ENCODE data around the gene GALNT1.

Gene GALNT1

DNA sequence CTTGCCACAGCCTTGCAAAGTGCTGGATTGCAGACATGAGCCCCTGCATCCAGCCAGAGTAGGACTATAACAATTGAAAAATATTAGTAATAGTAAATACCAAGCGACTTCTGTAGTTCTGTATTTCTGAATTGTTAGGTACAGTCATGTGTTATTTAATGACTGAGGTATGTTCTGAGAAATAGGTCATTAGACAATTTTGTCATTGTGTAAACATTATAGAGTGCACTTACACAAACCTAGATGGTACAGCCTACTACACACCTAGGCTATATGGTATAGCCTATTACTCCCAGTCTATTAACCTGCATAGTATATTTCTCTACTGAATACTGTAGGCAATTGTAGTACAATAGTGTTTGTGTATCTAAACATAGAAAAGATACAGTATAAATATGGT is 92.1 kb downstream of the GALNT1 start:
- DNase-seq (ENCODE audit: low spot score) = no peak

GRCh38 chr18:35680139-35680551 is 98.6 kb downstream of the GALNT1 start:
- DNase-seq (ENCODE audit: low spot score) = no peak

GRCh38 chr18:35682281-35682867 is 100.8 kb downstream of the GALNT1 start:
- DNase-seq (ENCODE audit: low spot score) = no peak

- DNase-seq (ENCODE audit: low spot score) = no peak
Observed at GRCh38 chr18:35683021-35683420, 101.5 kb downstream of the GALNT1 start.

- no peak for DNase-seq (ENCODE audit: low spot score)
Observed at GRCh38 chr18:35688757-35689156, 107.2 kb downstream of the GALNT1 start.

DNA sequence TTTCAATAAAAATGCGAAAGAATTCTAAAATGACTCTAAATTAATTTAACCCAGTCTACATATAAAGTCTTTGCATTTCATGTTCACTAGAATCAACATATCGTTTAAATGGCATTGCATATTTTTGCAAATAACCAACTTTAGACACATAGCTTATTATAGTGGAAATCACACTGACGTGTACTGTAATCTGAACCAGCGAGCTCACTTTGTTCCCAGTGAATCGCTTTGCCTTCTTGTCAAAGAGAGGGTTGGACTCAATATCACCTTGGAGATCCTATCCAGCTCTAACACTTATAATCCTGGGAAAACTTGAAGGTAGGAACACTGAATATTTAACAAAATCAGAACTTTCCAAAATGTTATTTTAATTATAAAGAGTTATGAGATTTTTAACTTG is 108.2 kb downstream of the GALNT1 start:
- DNase-seq (ENCODE audit: low spot score) = no peak

GRCh38 chr18:35691625-35692024 is 110.1 kb downstream of the GALNT1 start:
- DNase-seq (ENCODE audit: low spot score) = no peak

DNA sequence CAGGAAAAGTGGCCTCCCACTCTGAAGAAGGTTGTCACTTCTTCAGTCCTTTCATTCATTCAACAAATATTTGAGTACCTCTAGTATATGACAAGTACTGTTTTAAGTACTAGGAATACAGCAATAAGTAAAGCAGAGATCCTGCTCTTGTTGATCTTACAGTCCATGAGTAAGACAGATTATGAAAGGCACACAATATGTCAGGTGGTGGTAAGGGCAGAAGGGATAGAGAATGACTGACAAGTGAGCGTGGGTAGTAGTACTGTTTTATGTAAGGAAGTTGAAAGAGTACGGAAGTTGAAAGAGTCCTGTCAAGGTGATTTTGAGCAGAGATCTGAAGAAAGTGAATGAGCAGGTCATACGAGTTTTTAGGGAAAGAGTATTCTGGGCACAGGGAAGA is 111.3 kb downstream of the GALNT1 start:
- DNase-seq (ENCODE audit: low spot score) = no peak

DNA sequence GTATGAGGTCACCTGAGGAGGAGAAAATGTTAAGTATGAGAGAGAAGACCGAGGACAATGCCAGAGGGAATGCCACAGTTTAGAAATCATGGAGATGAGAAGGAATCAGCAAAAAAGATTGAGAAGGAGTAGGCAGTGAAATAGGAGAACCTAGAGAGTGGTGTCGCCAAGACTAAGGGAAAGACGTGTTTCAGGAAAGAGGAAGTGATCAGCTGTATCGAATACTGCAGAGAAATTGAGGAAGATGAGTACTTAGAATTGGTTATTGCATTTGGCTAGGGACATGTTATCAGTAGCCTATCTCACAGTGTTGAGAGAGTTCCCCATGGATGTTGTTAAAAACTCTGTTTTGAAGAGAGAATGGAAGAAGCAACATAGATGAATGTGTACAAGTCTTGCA is 112.3 kb downstream of the GALNT1 start:
- no peak for DNase-seq (ENCODE audit: low spot score)

DNA sequence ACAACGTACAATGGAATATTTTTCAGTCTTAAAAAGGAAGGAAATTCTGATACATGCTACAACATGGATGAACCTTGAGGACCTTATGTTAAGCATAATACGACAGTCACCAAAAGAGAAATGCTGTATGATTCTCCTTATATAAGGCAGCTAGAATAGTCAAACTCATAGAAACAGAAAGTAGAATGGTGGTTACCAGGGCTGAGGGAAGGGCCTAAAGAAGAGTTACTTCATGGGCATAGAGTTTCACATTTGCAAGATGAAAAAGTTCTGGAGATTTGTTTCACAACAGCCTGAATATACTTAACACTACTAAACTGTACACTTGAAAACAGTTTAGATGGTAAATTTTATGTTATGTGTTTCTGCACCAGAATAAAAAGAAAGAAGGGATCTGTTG is 113.3 kb downstream of the GALNT1 start:
- no peak for DNase-seq (ENCODE audit: low spot score)

GRCh38 chr18:35695384-35695783 is 113.8 kb downstream of the GALNT1 start:
- DNase-seq (ENCODE audit: low spot score) = peak; percentile 35

GRCh38 chr18:35695803-35696202 is 114.3 kb downstream of the GALNT1 start:
- DNase-seq (ENCODE audit: low spot score) = peak; percentile 37

DNA sequence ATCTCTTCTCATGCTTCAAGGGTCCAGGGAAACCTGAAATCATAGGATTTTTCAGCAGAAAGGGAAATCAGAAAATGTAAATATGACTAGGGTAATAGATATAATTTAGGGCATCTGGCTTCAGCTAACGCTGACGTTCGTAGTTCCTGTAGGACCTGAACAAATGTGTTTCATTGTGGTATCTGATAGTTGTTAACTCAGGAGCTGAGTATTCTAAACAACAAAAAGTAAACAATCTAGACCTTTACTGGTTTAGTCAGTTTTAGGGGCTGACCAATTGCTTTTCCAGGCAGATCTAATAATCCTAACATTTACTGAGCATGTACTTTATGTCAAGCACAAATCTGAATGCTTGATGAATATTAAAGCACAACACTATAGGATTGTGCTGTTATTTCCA is 114.8 kb downstream of the GALNT1 start:
- DNase-seq (ENCODE audit: low spot score) = no peak

- DNase-seq (ENCODE audit: low spot score) = no peak
Observed at GRCh38 chr18:35697869-35698268, 116.3 kb downstream of the GALNT1 start.

DNA sequence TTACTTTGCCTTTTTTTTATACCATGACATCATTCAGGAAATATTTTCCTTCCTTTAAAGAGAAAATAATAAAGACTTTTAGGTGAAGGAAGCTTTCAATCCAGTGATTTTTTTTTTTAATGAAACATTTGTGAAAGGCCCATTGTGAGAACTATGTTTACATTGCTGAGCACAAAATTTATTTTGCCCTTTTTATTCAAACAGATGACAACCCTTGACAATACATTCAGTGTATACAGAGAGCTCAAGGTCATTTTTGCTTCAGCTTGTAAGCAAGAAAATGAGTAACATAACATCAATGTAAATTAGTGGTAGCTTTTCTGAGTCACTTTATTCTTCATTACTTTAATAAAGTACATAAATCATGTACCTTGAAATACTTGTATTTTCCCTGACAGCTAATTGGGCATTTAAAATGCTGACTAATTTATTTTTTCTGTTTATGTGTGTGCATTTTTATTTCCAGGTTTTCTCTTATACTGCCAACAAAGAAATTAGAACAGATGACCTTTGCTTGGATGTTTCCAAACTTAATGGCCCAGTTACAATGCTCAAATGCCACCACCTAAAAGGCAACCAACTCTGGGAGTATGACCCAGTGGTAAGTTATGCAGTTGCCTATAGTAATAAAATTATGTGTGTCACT is 121.6 kb downstream of the GALNT1 start:
- no peak for DNase-seq (ENCODE audit: low spot score)

DNA sequence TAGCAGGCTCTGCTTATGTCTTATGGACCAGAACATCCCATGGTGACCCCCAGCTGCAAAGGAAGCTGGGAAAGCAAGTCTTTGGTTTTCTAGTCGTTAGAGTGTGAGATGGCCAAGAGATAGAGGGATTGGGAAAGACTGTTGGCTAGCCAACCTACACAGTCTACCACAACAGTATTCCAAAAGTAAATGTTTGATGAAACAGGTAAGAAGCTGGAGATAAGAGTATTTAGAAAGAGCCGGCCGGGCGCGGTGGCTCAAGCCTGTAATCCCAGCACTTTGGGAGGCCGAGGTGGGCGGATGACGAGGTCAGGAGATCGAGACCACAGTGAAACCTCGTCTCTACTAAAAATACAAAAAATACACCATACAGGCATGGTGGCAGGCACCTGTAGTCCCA is 124.4 kb downstream of the GALNT1 start:
- no peak for DNase-seq (ENCODE audit: low spot score)

- no peak for DNase-seq (ENCODE audit: low spot score)
Observed at GRCh38 chr18:35707247-35707646, 125.7 kb downstream of the GALNT1 start.

- DNase-seq (ENCODE audit: low spot score) = no peak
Observed at GRCh38 chr18:35707674-35708073, 126.1 kb downstream of the GALNT1 start.

DNA sequence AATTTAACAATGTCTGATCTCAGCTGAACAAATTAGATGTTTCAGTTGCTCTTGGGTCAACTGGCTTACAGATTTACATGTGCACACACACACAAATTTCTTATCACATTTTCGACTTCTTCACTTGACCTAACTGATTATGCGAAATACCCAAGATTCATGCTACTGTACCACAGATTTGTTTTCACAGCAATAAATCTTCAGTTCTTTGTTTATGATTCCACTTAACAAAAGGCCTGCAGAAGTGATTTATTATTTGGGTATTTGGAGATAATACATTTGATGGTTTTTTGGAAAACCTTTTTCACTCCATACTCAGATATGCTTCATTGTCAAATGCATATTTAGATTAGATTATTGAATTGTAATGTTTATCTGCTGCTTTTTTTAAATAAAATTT is 129.0 kb downstream of the GALNT1 start:
- no peak for DNase-seq (ENCODE audit: low spot score)

GRCh38 chr18:35711227-35711626 is 129.7 kb downstream of the GALNT1 start:
- DNase-seq (ENCODE audit: low spot score) = no peak

GRCh38 chr18:35713545-35713944 is 132.0 kb downstream of the GALNT1 start:
- no peak for DNase-seq (ENCODE audit: low spot score)

DNA sequence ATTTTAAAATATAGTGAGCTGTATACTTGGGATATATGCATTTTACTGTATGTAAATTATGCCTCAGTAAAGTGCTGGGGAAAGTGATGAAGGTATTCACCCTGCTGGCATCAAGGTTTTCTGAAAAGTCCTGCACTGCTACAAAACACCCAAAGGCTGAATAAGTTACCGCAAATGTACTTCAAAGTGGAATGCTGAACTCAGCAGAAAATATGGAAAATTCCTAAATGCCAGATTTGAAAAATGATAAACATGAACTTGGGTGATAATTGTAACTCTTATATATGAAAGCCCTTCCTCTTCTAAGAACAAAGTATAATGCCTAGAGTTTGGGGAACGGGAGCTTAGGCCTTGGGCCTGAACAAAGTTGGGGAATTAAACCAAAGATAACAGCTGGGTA is 133.0 kb downstream of the GALNT1 start:
- no peak for DNase-seq (ENCODE audit: low spot score)

DNA sequence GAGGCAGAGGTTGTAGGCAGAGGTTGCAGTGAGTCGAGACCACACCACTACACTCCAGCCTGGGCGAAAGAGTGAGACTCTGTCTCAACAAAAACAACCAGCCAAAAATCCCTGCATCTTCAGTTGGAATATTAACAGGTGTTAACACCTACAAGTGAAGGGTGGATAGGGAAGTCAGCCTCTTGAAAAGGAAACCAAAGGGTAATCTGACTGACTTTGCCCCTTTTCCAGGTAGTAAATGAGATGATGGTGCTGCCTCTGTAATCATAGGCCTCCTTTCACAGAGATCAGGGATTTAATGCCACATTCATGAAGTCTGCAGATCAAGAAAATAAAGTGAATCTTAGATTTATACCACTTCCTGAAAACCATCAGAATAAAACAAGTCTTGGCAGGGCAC is 133.6 kb downstream of the GALNT1 start:
- DNase-seq (ENCODE audit: low spot score) = no peak

- DNase-seq (ENCODE audit: low spot score) = no peak
Observed at GRCh38 chr18:35716169-35716831, 134.8 kb downstream of the GALNT1 start.

Data from D341Med (cell line).